SK-N-SH treated with all-trans-retinoic acid at 6 μM for 48 hours (cell line): ENCODE data around the gene CELF4.

Experiments
- CSDC2 ChIP-seq: fragments of 250-450 bp; sonication (Bioruptor Pico); IDR thresholded peaks from 2 replicates; pipeline ENCODE4 v1.5.0; 2020; ENCODE audit warnings: mild to moderate bottlenecking, moderate library complexity
- GLIS3 ChIP-seq: fragments of 250-450 bp; sonication (Bioruptor Pico); IDR thresholded peaks from 2 replicates; pipeline ENCODE4 v1.5.0; 2020; ENCODE audit warnings: mild to moderate bottlenecking, moderate library complexity
- SNAI2 ChIP-seq: fragments of 250-450 bp; sonication (Bioruptor Pico); IDR thresholded peaks from 2 replicates; pipeline ENCODE4 v1.5.0; 2020; ENCODE audit warnings: mild to moderate bottlenecking, moderate library complexity
- ZC3H10 ChIP-seq: fragments of 250-450 bp; sonication (Bioruptor Pico); IDR thresholded peaks from 2 replicates; pipeline ENCODE4 v1.5.1; 2021; ENCODE audit warnings: mild to moderate bottlenecking, moderate library complexity
- ZFP3 ChIP-seq: fragments of 250-450 bp; sonication (Bioruptor Pico); IDR thresholded peaks from 2 replicates; pipeline ENCODE4 v1.5.0; 2020; ENCODE audit warnings: mild to moderate bottlenecking, moderate library complexity
- ZFP30 ChIP-seq: fragments of 450-650 bp; formaldehyde crosslinking; IDR thresholded peaks from 2 replicates; pipeline ENCODE4 v1.5.0; 2022; ENCODE audit warnings: mild to moderate bottlenecking, moderate library complexity
- ZNF565 ChIP-seq: fragments of 450-650 bp; formaldehyde crosslinking; conservative IDR thresholded peaks from 2 replicates; pipeline ENCODE4 v1.5.0; 2020; ENCODE audit warnings: low read depth, mild to moderate bottlenecking, moderate library complexity
- TF ChIP-seq, protein P1 (sequence below): fragments of 250-450 bp; sonication (Bioruptor Pico); IDR thresholded peaks from 2 replicates; pipeline ENCODE4 v1.8.0; 2021; ENCODE audit warnings: low read depth, mild to moderate bottlenecking, moderate library complexity, borderline replicate concordance

DNA sequence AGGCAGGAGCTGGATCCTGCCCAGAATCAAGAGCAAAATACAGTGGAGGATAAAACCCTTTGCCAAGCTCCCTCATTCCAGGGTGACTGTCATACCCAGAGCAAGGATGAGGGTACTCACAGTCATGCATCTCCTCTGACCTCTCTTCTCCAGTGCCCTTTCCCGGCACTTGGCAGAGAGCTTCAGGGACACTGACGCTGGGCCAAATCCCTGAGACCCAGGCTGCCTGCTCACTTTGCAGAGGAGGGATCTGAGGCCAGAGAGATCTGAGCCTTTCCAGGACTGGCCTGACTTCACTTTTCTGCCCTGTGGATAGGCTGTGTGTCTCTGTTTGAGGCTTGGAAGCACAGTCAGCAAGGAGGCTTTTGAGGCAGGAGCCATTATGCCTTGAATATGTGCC, 330.0 kb downstream of the CELF4 start:
- TF ChIP-seq, protein P1, sequence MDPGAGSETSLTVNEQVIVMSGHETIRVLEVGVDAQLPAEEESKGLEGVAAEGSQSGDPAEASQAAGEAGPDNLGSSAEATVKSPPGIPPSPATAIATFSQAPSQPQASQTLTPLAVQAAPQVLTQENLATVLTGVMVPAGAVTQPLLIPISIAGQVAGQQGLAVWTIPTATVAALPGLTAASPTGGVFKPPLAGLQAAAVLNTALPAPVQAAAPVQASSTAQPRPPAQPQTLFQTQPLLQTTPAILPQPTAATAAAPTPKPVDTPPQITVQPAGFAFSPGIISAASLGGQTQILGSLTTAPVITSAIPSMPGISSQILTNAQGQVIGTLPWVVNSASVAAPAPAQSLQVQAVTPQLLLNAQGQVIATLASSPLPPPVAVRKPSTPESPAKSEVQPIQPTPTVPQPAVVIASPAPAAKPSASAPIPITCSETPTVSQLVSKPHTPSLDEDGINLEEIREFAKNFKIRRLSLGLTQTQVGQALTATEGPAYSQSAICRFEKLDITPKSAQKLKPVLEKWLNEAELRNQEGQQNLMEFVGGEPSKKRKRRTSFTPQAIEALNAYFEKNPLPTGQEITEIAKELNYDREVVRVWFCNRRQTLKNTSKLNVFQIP: no peak
- TF ChIP-seq SNAI2 (CRISPR knock-in tag) (no peak), ZC3H10 (CRISPR knock-in tag) (no peak), GLIS3 (CRISPR knock-in tag) (no peak), ZFP3 (no peak), ZFP30 (no peak), CSDC2 (CRISPR knock-in tag) (no peak), ZNF565 (CRISPR knock-in tag) (no peak)
